ENCODE measurements around the gene C4BPB.

The C4BPB gene

DNA sequence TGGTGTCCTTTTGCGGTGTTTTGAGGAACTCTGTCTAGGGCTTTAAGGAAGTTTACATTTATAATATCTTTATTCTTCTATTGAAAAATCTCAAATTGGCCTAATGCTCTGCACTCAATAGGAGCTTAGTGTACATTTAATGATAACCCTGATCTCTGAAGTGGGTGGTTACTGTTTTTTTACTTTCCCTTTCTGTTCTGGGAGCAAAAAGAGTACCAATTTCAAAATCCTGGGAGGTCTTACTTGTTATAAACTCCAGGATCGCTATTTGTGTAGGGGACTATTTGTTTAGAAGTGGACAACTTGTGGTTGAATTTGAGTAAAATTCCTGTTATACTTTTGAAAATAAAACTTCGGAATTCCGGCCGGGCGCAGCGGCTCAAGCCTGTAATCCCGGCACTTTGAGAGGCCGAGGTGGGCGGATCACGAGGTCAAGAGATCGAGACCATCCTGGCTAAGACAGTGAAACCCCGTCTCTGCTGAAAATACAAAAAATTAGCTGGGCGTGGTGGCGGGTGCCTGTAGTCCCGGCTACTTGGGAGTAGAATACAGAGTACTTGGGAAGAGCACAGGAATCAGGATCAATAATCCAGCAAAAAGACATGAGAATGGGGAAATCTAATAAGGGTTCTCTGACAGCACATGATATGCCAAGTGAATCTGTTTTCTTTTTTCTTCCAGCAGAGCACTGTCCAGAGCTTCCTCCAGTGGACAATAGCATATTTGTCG lies 1.1 kb downstream of the C4BPB start:
- H3K4me3 ChIP-seq (replicated peaks; ENCODE audit: low read depth, low read length): no peak overlapping the region
- DNase-seq (ENCODE audit: extremely low read depth, insufficient read length): no peak

DNA sequence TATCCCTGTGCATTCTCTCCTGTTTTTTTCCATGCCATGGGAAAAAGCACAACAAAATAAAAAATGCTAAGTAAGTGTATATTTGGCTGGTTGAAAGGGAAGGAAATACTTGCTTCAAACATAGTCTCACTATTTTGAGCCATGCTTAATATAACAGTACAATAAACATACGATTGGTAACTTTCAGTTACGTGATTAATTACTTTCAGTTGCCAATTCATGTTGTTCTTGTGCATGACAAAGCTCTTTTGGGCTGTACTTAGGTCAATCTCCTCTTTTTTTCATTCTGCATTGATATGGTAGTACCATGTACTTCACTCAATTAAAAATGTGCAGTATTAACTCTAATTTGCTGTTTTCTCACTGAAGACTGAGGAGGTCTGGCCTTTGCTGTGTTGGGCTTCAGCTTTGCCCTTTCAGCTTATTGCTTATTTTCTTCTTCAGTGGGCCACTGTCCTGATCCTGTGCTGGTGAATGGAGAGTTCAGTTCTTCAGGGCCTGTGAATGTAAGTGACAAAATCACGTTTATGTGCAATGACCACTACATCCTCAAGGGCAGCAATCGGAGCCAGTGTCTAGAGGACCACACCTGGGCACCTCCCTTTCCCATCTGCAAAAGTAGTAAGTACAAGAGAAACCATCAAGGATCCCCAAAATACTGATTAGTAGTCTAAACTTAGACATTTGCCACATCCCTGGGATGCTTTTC lies 2.7 kb downstream of the C4BPB start:
- Histone ChIP-seq H3K27me3 (replicated peaks; ENCODE audit: control insufficient read depth, insufficient read depth, low read length) (no peaks in the 10 kb centered on the region), H3K36me3 (ENCODE audit: control insufficient read depth, insufficient read depth, low read length) (no peaks in the 10 kb centered on the region), H3K4me3 (replicated peaks; ENCODE audit: low read depth, low read length) (no peak overlapping the region)
- TF ChIP-seq, protein P1, sequence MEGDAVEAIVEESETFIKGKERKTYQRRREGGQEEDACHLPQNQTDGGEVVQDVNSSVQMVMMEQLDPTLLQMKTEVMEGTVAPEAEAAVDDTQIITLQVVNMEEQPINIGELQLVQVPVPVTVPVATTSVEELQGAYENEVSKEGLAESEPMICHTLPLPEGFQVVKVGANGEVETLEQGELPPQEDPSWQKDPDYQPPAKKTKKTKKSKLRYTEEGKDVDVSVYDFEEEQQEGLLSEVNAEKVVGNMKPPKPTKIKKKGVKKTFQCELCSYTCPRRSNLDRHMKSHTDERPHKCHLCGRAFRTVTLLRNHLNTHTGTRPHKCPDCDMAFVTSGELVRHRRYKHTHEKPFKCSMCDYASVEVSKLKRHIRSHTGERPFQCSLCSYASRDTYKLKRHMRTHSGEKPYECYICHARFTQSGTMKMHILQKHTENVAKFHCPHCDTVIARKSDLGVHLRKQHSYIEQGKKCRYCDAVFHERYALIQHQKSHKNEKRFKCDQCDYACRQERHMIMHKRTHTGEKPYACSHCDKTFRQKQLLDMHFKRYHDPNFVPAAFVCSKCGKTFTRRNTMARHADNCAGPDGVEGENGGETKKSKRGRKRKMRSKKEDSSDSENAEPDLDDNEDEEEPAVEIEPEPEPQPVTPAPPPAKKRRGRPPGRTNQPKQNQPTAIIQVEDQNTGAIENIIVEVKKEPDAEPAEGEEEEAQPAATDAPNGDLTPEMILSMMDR (IDR thresholded peaks at IDR 0.05; ENCODE audit: insufficient read depth, low read length, poor library complexity, severe bottlenecking): no peak
- no peak for DNase-seq (ENCODE audit: extremely low read depth, insufficient read length)

More for the DNA sequence above, 1.1 kb downstream of the C4BPB start:
- TF ChIP-seq, protein P1 (IDR thresholded peaks at IDR 0.05; ENCODE audit: insufficient read depth, low read length, poor library complexity, severe bottlenecking): no peak
- Histone ChIP-seq H3K27me3 (replicated peaks; ENCODE audit: control insufficient read depth, insufficient read depth, low read length) (no peaks in the 10 kb centered on the region), H3K36me3 (ENCODE audit: control insufficient read depth, insufficient read depth, low read length) (no peaks in the 10 kb centered on the region)

GRCh38 chr1:207093944-207094343 lies 5.3 kb downstream of the C4BPB start:
- DNase-seq (ENCODE audit: extremely low read depth, insufficient read length): no peak
- Histone ChIP-seq H3K36me3 (ENCODE audit: control insufficient read depth, insufficient read depth, low read length) (no peaks in the 10 kb centered on the region), H3K27me3 (replicated peaks; ENCODE audit: control insufficient read depth, insufficient read depth, low read length) (no peaks in the 10 kb centered on the region), H3K4me3 (replicated peaks; ENCODE audit: low read depth, low read length) (no peak overlapping the region)
- TF ChIP-seq, protein P1 (IDR thresholded peaks at IDR 0.05; ENCODE audit: insufficient read depth, low read length, poor library complexity, severe bottlenecking): no peak

GRCh38 chr1:207097871-207098324 lies 9.2 kb downstream of the C4BPB start:
- no peak overlapping the region for H3K4me3 ChIP-seq (replicated peaks; ENCODE audit: low read depth, low read length)
- TF ChIP-seq, protein P1 (IDR thresholded peaks at IDR 0.05; ENCODE audit: insufficient read depth, low read length, poor library complexity, severe bottlenecking): no peak
- no peaks in the 10 kb centered on the region for H3K27me3 ChIP-seq (replicated peaks; ENCODE audit: control insufficient read depth, insufficient read depth, low read length)
- no peaks in the 10 kb centered on the region for H3K36me3 ChIP-seq (ENCODE audit: control insufficient read depth, insufficient read depth, low read length)
- peak; percentile 31 for DNase-seq (ENCODE audit: extremely low read depth, insufficient read length)

- no peak for DNase-seq (ENCODE audit: extremely low read depth, insufficient read length)
Measured at GRCh38 chr1:207101720-207102119, 13.1 kb downstream of the C4BPB start.

More at GRCh38 chr1:207101720-207102119, 13.1 kb downstream of the C4BPB start:
- H3K27me3 ChIP-seq (replicated peaks; ENCODE audit: control insufficient read depth, insufficient read depth, low read length): no peaks in the 10 kb centered on the region
- TF ChIP-seq, protein P1 (IDR thresholded peaks at IDR 0.05; ENCODE audit: insufficient read depth, low read length, poor library complexity, severe bottlenecking): no peak
- H3K4me3 ChIP-seq (replicated peaks; ENCODE audit: low read depth, low read length): no peak overlapping the region
- no peaks in the 10 kb centered on the region for H3K36me3 ChIP-seq (ENCODE audit: control insufficient read depth, insufficient read depth, low read length)

All from GM06990 (cell line).